Measurements from ENCODE around the gene PSMC4.
"Not testable (repeated sequence)": the region's sequence is repeated elsewhere in the genome, so short reads cannot be mapped to it uniquely, and the experiment has no call there.

PSMC4 gene

GRCh38 chr19:39937787-39938186 is 33.2 kb upstream of the PSMC4 start:
- no peak overlapping the region for H3K4me3 ChIP-seq (ENCODE audit: low read length)
- TF ChIP-seq ZNF274 (IDR thresholded peaks at IDR 0.05; ENCODE audit: low read depth, low read length) = no peak

- no peak overlapping the region for H3K4me3 ChIP-seq (ENCODE audit: low read length)
- no peak for TF ChIP-seq ZNF274 (IDR thresholded peaks at IDR 0.05; ENCODE audit: low read depth, low read length)
Measured at GRCh38 chr19:39939556-39939955, 31.4 kb upstream of the PSMC4 start.

GRCh38 chr19:39940221-39940833 is 30.6 kb upstream of the PSMC4 start:
- no peak overlapping the region for H3K4me3 ChIP-seq (ENCODE audit: low read length)
- no peak for TF ChIP-seq ZNF274 (IDR thresholded peaks at IDR 0.05; ENCODE audit: low read depth, low read length)

GRCh38 chr19:39941151-39941550 is 29.8 kb upstream of the PSMC4 start:
- no peak for TF ChIP-seq ZNF274 (IDR thresholded peaks at IDR 0.05; ENCODE audit: low read depth, low read length)
- H3K4me3 ChIP-seq (ENCODE audit: low read length) = peak overlapping the region; percentile 42; the same call in 1 of the 2 replicates

- H3K4me3 ChIP-seq (ENCODE audit: low read length) = peak overlapping the region; percentile 42; the same call in 1 of the 2 replicates
- TF ChIP-seq ZNF274 (IDR thresholded peaks at IDR 0.05; ENCODE audit: low read depth, low read length) = no peak
Measured at GRCh38 chr19:39941615-39942365, 29.2 kb upstream of the PSMC4 start.

GRCh38 chr19:39942366-39942730 is 28.6 kb upstream of the PSMC4 start:
- no peak for TF ChIP-seq ZNF274 (IDR thresholded peaks at IDR 0.05; ENCODE audit: low read depth, low read length)
- H3K4me3 ChIP-seq (ENCODE audit: low read length) = peak overlapping the region; percentile 42; the same call in 1 of the 2 replicates

- peak overlapping the region; percentile 55; the same call in 1 of the 2 replicates for H3K4me3 ChIP-seq (ENCODE audit: low read length)
- no peak for TF ChIP-seq ZNF274 (IDR thresholded peaks at IDR 0.05; ENCODE audit: low read depth, low read length)
Measured at GRCh38 chr19:39943586-39943985, 27.4 kb upstream of the PSMC4 start.

- no peak for TF ChIP-seq ZNF274 (IDR thresholded peaks at IDR 0.05; ENCODE audit: low read depth, low read length)
- H3K4me3 ChIP-seq (ENCODE audit: low read length) = no peak overlapping the region
Measured at GRCh38 chr19:39946532-39946931, 24.4 kb upstream of the PSMC4 start.

GRCh38 chr19:39949026-39949747 is 21.8 kb upstream of the PSMC4 start:
- H3K4me3 ChIP-seq (ENCODE audit: low read length) = no peak overlapping the region
- no peak for TF ChIP-seq ZNF274 (IDR thresholded peaks at IDR 0.05; ENCODE audit: low read depth, low read length)

GRCh38 chr19:39951065-39951650 is 19.8 kb upstream of the PSMC4 start:
- no peak for TF ChIP-seq ZNF274 (IDR thresholded peaks at IDR 0.05; ENCODE audit: low read depth, low read length)
- H3K4me3 ChIP-seq (ENCODE audit: low read length) = no peak overlapping the region

GRCh38 chr19:39951686-39952085 is 19.3 kb upstream of the PSMC4 start:
- no peak overlapping the region for H3K4me3 ChIP-seq (ENCODE audit: low read length)
- no peak for TF ChIP-seq ZNF274 (IDR thresholded peaks at IDR 0.05; ENCODE audit: low read depth, low read length)

GRCh38 chr19:39953915-39954314 is 17.1 kb upstream of the PSMC4 start:
- no peak for TF ChIP-seq ZNF274 (IDR thresholded peaks at IDR 0.05; ENCODE audit: low read depth, low read length)

GRCh38 chr19:39957886-39958285 is 13.1 kb upstream of the PSMC4 start:
- not testable (repeated sequence) for H3K4me3 ChIP-seq (ENCODE audit: low read length)

More at GRCh38 chr19:39953915-39954314, 17.1 kb upstream of the PSMC4 start:
- H3K4me3 ChIP-seq (ENCODE audit: low read length) = peak overlapping the region; percentile 9; the same call in 1 of the 2 replicates

GRCh38 chr19:39958942-39959341 is 12.0 kb upstream of the PSMC4 start:
- H3K4me3 ChIP-seq (ENCODE audit: low read length) = not testable (repeated sequence)

- not testable (repeated sequence) for H3K4me3 ChIP-seq (ENCODE audit: low read length)
Measured at GRCh38 chr19:39959407-39959806, 11.6 kb upstream of the PSMC4 start.

All from GM08714 (cell line).